Heart left ventricle (tissue), 13 donors: ENCODE measurements around the gene ZIC1.

ENCODE experiments used
- POLR2A ChIP-seq, 2 donors: fragments of 450-650 bp; IDR thresholded peaks; one replicate each; pipeline ENCODE4 v1.6.1; 2017; ENCODE audit warnings: antibody characterized with exemption in 2 of 2, mild to moderate bottlenecking in 2 of 2, moderate library complexity in 2 of 2
- TF ChIP-seq, protein P1 (sequence below), 12 donors: fragments of 200-600 bp; sonication (generic) in 4 of 12; IDR thresholded peaks; one replicate each; pipeline versions ENCODE4 v1.5.0 to v1.8.0; 2018 to 2022; ENCODE audit warnings: antibody characterized with exemption in 12 of 12, mild to moderate bottlenecking in 5 of 12
- donor health status: ischemic (EF 13 %, LVEDD 7.1; RV severe dilation, severe dysfunction).
- donor health status: DM: no; HTN: yes; CAD: no.
- donor health status: DM: no; HTN: no; CAD: no.
- donor health status: ischemic (EF 25% LVEDD 6.9; RV normal size, moderate dysfunction).
- donor health status: ischemic (EF 25% LVEDD 5.7; RV mildly dilated, moderate dysfunction).
- donor health status: ischemic (EF 35%, LVEDD 5.7; RV mildly dilated, moderate dysfunction).
- donor health status: nonischemic (EF 11% LVEDD 7.7; RV severe dilation, severe dysfunction).
- donor health status: DM: yes; HTN: yes; CAD: no.
- donor health status: PGD.
- donor health status: ischemic (EF 29% LVEDD 5.4; RV normal size, mild dysfunction).
- donor health status: nonischemic (EF 23%, LVEDD 6.1; RV moderate dilation, normal function).

DNA sequence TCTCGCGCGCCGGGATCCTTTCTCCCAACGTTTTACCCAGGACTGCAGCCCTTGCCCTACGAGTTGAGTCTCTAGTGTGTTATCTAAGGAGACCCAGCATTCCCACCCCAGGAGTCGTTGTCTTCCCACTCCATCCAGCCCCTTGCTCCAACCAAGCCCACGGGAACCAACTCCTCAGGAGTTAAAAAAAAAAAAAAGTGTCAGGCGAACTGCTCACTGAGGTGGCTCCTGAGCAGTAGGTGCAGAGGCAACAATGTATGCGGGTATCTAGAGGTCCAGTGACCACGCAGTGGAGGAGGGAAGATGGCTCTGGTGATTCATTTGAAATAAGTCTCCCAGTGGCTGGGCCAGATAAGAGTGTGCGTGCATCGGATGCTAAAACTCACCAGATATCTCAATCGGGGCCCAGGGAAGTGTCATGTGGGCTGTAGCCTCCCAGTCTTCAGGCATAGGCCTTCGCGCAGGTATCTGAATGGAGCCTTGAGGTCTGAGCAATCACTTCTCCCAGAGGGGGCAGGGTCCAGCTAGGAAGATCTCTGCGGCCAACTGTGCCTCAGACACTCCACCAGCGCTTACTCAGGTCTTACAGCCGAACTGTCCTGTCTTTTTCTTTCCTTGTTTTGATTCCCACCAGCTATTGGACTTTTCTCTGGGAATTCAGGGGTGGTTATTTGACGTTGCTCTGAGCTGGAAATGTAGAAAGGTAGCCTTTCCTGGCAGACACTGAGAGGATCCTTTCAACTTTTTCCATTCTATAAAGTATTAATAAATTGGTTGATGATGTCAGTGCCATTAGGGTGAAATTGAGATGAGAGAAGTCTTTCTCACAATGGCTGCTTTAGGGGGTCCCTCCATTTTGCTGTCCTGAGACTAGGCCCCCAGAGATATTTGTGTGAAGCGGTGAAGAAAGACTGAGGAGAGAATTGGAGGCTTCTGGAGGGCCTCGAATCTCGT lies 23.8 kb upstream of the ZIC1 start:
- TF ChIP-seq POLR2A (IDR thresholded peaks at IDR 0.05) = no peak
- TF ChIP-seq, protein P1, sequence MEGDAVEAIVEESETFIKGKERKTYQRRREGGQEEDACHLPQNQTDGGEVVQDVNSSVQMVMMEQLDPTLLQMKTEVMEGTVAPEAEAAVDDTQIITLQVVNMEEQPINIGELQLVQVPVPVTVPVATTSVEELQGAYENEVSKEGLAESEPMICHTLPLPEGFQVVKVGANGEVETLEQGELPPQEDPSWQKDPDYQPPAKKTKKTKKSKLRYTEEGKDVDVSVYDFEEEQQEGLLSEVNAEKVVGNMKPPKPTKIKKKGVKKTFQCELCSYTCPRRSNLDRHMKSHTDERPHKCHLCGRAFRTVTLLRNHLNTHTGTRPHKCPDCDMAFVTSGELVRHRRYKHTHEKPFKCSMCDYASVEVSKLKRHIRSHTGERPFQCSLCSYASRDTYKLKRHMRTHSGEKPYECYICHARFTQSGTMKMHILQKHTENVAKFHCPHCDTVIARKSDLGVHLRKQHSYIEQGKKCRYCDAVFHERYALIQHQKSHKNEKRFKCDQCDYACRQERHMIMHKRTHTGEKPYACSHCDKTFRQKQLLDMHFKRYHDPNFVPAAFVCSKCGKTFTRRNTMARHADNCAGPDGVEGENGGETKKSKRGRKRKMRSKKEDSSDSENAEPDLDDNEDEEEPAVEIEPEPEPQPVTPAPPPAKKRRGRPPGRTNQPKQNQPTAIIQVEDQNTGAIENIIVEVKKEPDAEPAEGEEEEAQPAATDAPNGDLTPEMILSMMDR (IDR thresholded peaks at IDR 0.05) = no peak
